Activated B cell treated with CpG ODN at 0.5 μM for 24 hours (primary cell): ENCODE measurements around the gene PPP2R5E. TPM values are rescaled to one million over a fixed set of nuclear protein-coding genes. Genes with fewer than 3 reads are reported as not detected.

ENCODE experiments used
- ATAC-seq: fragments of 200-7000 bp; cut with Tn5 transposase; one replicate; pipeline ENCODE4 v1.10.0; 2021; ENCODE audit warnings: low read depth, mild to moderate bottlenecking, moderate library complexity
- CTCF ChIA-PET: fragments of 350-600 bp; sonication (Branson Sonifier 250); formaldehyde crosslinking; loops from one replicate; lab custom pipeline; 2021; ENCODE audit warnings: antibody characterized with exemption; lab: Charles Lee
- POLR2A ChIA-PET: fragments of 350-600 bp; sonication (Branson Sonifier 250); formaldehyde crosslinking; loops from one replicate; lab custom pipeline; 2021; ENCODE audit warnings: antibody characterized with exemption; lab: Charles Lee
- DNase-seq: peaks from one replicate; pipeline ENCODE4 v3.0.0; 2022
- H3K27ac Mint-ChIP-seq: one replicate; pipeline ENCODE4 v1.8.0; 2020; ENCODE audit warnings: mixed read lengths
- H3K27me3 Mint-ChIP-seq: one replicate; pipeline ENCODE4 v1.8.0; 2021; ENCODE audit warnings: mixed read lengths
- H3K36me3 Mint-ChIP-seq: one replicate; pipeline ENCODE4 v1.8.0; 2021; ENCODE audit warnings: low read depth, mixed read lengths
- H3K4me1 Mint-ChIP-seq: one replicate; pipeline ENCODE4 v1.8.0; 2021; ENCODE audit warnings: mixed read lengths
- H3K4me3 Mint-ChIP-seq: one replicate; pipeline ENCODE4 v1.8.0; 2020; ENCODE audit warnings: mild to moderate bottlenecking, mixed read lengths
- H3K9me3 Mint-ChIP-seq: one replicate; pipeline ENCODE4 v1.8.0; 2020; ENCODE audit warnings: mixed read lengths
- CTCF ChIP-seq: fragments of 200-600 bp; IDR thresholded peaks from one replicate; pipeline ENCODE4 v1.8.0; 2022; ENCODE audit warnings: antibody characterized with exemption, mild to moderate bottlenecking
- intact Hi-C: fragments of 100-400 bp; cut with micrococcal nuclease; formaldehyde crosslinking; loops from one replicate; pipeline ENCODE4 v1.15.1; 2024
- total RNA-seq: library from RNA; stranded (reverse); gene quantifications from 2 replicates; pipeline ENCODE4 v1.2.3, GENCODE V29; 2022

Gene PPP2R5E
- total RNA-seq, 1 donor from 2014 or later: 44.8 TPM

DNA sequence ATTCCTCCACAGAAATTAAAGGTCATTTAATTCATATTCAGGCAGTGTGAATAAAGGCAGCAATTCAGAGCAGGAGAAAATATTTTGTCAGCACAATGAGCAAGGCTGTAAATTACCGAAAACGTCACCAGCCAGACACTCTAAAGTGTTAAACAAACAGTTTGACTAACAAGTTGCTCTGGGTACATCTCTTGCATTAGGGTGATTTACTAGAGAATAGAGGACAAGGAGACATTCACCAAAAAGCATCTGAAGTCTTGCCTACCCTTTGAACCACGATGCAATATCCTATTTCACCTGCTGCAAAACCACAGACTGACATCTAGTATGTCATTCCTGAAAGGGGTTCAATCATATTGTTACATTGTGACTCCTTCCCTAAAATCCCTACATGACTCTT is 197.4 kb downstream of the PPP2R5E start:
- no peak for ATAC-seq
- POLR2A ChIA-PET: no interaction called here

GRCh38 chr14:63344336-63344735 is 198.8 kb downstream of the PPP2R5E start:
- DNase-seq: no peak
- ATAC-seq: no peak

More for the DNA sequence above, 197.4 kb downstream of the PPP2R5E start:
- H3K4me3 Mint-ChIP-seq: no peak overlapping the region
- CTCF ChIA-PET: no interaction called here
- no peaks in the 10 kb centered on the region for H3K4me1 Mint-ChIP-seq
- H3K9me3 Mint-ChIP-seq: peaks cover 2% of the 10 kb centered on the region
- TF ChIP-seq CTCF: no peak
- intact Hi-C loops: no loop called here
- no peaks in the 10 kb centered on the region for H3K36me3 Mint-ChIP-seq
- peaks cover 23% of the 10 kb centered on the region for H3K27me3 Mint-ChIP-seq
- no peak for DNase-seq
- H3K27ac Mint-ChIP-seq: no peak overlapping the region

DNA sequence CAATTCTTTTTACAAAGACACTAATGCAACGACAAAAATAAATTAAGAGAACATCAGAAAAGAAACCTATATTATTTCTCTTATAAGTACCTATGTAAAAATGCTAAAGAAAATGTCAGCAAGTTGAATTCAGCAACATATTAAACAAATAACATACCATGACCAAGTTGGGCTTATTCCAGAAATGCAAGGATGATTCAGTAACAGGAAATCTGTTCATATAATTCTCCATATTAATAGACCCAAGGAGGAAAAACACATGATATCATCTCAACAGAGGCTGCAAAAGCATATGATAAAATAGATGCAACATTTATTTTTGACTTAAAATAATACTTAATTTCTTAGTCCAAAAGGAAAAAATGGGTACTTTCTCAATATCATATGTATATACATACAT is 199.3 kb downstream of the PPP2R5E start:
- POLR2A ChIA-PET: no interaction called here

More at GRCh38 chr14:63344336-63344735, 198.8 kb downstream of the PPP2R5E start:
- ChIA-PET POLR2A (no interaction called here), CTCF (no interaction called here)
- Mint-ChIP-seq H3K4me1 (no peaks in the 10 kb centered on the region), H3K4me3 (no peak overlapping the region), H3K9me3 (peaks cover 2% of the 10 kb centered on the region), H3K36me3 (no peaks in the 10 kb centered on the region), H3K27ac (no peak overlapping the region), H3K27me3 (peaks cover 29% of the 10 kb centered on the region)
- intact Hi-C loops: no loop called here
- no peak for TF ChIP-seq CTCF

DNA sequence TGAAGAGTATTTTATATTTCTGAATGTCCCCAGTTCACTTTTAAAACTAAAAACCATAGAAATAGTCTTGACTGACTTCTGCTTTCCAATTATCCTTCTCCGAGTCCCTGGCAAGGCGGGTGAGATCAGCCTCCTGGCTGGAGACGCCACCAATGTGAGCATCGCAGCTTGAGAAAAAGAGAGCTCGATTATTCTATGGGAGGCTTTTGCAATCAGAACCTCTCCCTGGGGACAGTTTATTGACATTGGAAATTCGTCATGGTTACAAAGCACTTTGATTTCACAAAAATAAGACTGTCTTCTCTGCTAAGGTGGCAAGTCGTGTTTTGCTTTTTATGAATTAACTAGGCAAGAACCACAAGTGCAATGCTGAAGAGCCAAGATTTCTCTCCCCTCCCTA is 200.8 kb downstream of the PPP2R5E start:
- CTCF ChIA-PET: no interaction called here
- peaks cover 24% of the 10 kb centered on the region for H3K27me3 Mint-ChIP-seq
- ATAC-seq: no peak
- intact Hi-C loops: no loop called here
- no peak for DNase-seq
- TF ChIP-seq CTCF: no peak
- H3K36me3 Mint-ChIP-seq: no peaks in the 10 kb centered on the region
- H3K9me3 Mint-ChIP-seq: peaks cover 7% of the 10 kb centered on the region
- no peak overlapping the region for H3K27ac Mint-ChIP-seq
- H3K4me3 Mint-ChIP-seq: no peak overlapping the region
- POLR2A ChIA-PET: no interaction called here
- H3K4me1 Mint-ChIP-seq: no peaks in the 10 kb centered on the region

More for the DNA sequence above, 199.3 kb downstream of the PPP2R5E start:
- TF ChIP-seq CTCF: no peak
- intact Hi-C loops: no loop called here
- Mint-ChIP-seq H3K4me1 (no peaks in the 10 kb centered on the region), H3K36me3 (no peaks in the 10 kb centered on the region), H3K9me3 (peaks cover 2% of the 10 kb centered on the region), H3K27me3 (peaks cover 29% of the 10 kb centered on the region), H3K27ac (no peak overlapping the region), H3K4me3 (no peak overlapping the region)
- CTCF ChIA-PET: no interaction called here
- ATAC-seq: no peak
- DNase-seq: no peak

GRCh38 chr14:63328787-63329737 is 214.1 kb downstream of the PPP2R5E start:
- H3K27ac Mint-ChIP-seq: no peak overlapping the region
- intact Hi-C loops: no loop called here
- ChIA-PET CTCF (no interaction called here), POLR2A (no interaction called here)
- no peaks in the 10 kb centered on the region for H3K9me3 Mint-ChIP-seq
- H3K36me3 Mint-ChIP-seq: no peaks in the 10 kb centered on the region
- H3K4me3 Mint-ChIP-seq: no peak overlapping the region
- ATAC-seq (no peak), DNase-seq (no peak)
- no peaks in the 10 kb centered on the region for H3K4me1 Mint-ChIP-seq
- TF ChIP-seq CTCF: no peak
- peaks cover 17% of the 10 kb centered on the region for H3K27me3 Mint-ChIP-seq
